ENCODE measurements around the gene GALNT4.

DNA sequence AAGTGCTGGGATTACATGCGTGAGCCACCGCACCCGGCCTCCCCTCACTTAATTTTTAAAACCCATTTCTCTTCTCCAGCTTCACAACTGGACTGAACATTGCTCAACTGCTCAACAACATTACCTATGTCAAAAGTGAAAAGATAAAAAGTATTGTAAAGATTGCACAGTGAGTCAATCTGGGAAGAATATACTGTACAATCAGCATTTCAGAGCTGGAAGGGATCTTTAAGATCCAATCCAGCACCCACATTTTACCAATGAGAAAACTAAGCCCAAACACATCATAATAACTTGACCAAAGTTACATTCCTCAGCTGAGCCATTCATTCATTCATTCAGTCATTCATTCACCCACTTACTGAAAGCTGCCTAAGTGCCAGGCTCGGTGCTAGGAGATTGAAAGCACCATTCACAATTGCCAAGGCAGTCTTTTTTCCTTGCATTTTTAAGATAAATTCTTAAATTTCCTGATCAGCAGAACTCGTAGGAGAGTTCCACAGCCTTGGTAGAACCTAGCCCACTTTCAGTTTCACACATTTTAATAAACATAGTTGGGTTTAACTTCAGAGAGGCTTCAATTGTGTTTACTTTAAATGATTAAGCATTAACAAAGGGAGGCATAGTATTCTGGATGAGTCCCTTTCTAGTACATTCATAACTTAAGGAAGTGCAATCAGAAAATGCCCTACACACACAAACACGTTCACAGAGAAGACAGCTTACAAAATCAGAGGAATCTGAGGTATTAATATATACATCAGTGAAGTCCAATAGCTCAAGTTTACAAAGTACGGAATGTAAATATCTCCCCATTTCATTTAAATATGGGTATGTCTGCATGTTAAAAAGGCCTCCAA lies 3.0 kb downstream of the GALNT4 start:
- no peak for TF ChIP-seq POLR2A (IDR thresholded peaks at IDR 0.05)
- TF ChIP-seq, protein P1, sequence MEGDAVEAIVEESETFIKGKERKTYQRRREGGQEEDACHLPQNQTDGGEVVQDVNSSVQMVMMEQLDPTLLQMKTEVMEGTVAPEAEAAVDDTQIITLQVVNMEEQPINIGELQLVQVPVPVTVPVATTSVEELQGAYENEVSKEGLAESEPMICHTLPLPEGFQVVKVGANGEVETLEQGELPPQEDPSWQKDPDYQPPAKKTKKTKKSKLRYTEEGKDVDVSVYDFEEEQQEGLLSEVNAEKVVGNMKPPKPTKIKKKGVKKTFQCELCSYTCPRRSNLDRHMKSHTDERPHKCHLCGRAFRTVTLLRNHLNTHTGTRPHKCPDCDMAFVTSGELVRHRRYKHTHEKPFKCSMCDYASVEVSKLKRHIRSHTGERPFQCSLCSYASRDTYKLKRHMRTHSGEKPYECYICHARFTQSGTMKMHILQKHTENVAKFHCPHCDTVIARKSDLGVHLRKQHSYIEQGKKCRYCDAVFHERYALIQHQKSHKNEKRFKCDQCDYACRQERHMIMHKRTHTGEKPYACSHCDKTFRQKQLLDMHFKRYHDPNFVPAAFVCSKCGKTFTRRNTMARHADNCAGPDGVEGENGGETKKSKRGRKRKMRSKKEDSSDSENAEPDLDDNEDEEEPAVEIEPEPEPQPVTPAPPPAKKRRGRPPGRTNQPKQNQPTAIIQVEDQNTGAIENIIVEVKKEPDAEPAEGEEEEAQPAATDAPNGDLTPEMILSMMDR (IDR thresholded peaks at IDR 0.05) = no peak
- TF ChIP-seq POLR2AphosphoS5 (IDR thresholded peaks at IDR 0.05) = no peak
